Measurements from ENCODE around the gene ACSL1. TPM values are rescaled to one million over a fixed set of nuclear protein-coding genes. Genes with fewer than 3 reads are reported as not detected.

The ACSL1 gene
- total and polyA plus RNA-seq, 2 experiments from 2014 or later: 6.2 to 13.1 TPM

DNA sequence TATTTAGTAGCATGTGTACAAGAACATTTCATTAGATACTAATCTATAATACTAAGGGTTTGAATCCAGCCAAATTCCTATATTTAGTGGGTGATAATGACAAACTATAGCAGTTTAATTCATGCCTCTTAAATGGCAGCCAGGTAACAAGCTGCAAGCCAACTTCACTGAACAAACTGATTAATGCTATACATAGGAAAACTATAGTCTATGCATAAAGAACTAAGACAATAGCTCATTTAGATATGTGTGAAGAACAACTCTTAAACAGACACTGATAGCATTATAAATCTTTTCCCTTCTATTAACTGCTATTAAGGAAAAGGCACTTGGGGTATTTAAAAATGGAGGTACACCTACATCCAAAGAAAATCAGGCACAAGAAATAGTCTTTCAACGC, 19.1 kb downstream of the ACSL1 start (continued):
- TF ChIP-seq, protein P1, sequence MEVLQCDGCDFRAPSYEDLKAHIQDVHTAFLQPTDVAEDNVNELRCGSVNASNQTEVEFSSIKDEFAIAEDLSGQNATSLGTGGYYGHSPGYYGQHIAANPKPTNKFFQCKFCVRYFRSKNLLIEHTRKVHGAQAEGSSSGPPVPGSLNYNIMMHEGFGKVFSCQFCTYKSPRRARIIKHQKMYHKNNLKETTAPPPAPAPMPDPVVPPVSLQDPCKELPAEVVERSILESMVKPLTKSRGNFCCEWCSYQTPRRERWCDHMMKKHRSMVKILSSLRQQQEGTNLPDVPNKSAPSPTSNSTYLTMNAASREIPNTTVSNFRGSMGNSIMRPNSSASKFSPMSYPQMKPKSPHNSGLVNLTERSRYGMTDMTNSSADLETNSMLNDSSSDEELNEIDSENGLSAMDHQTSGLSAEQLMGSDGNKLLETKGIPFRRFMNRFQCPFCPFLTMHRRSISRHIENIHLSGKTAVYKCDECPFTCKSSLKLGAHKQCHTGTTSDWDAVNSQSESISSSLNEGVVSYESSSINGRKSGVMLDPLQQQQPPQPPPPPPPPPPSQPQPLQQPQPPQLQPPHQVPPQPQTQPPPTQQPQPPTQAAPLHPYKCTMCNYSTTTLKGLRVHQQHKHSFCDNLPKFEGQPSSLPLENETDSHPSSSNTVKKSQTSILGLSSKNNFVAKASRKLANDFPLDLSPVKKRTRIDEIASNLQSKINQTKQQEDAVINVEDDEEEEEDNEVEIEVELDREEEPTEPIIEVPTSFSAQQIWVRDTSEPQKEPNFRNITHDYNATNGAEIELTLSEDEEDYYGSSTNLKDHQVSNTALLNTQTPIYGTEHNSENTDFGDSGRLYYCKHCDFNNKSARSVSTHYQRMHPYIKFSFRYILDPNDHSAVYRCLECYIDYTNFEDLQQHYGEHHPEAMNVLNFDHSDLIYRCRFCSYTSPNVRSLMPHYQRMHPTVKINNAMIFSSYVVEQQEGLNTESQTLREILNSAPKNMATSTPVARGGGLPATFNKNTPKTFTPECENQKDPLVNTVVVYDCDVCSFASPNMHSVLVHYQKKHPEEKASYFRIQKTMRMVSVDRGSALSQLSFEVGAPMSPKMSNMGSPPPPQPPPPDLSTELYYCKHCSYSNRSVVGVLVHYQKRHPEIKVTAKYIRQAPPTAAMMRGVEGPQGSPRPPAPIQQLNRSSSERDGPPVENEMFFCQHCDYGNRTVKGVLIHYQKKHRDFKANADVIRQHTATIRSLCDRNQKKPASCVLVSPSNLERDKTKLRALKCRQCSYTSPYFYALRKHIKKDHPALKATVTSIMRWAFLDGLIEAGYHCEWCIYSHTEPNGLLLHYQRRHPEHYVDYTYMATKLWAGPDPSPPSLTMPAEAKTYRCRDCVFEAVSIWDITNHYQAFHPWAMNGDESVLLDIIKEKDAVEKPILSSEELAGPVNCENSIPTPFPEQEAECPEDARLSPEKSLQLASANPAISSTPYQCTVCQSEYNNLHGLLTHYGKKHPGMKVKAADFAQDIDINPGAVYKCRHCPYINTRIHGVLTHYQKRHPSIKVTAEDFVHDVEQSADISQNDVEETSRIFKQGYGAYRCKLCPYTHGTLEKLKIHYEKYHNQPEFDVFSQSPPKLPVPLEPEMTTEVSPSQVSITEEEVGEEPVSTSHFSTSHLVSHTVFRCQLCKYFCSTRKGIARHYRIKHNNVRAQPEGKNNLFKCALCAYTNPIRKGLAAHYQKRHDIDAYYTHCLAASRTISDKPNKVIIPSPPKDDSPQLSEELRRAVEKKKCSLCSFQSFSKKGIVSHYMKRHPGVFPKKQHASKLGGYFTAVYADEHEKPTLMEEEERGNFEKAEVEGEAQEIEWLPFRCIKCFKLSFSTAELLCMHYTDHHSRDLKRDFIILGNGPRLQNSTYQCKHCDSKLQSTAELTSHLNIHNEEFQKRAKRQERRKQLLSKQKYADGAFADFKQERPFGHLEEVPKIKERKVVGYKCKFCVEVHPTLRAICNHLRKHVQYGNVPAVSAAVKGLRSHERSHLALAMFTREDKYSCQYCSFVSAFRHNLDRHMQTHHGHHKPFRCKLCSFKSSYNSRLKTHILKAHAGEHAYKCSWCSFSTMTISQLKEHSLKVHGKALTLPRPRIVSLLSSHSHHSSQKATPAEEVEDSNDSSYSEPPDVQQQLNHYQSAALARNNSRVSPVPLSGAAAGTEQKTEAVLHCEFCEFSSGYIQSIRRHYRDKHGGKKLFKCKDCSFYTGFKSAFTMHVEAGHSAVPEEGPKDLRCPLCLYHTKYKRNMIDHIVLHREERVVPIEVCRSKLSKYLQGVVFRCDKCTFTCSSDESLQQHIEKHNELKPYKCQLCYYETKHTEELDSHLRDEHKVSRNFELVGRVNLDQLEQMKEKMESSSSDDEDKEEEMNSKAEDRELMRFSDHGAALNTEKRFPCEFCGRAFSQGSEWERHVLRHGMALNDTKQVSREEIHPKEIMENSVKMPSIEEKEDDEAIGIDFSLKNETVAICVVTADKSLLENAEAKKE (CRISPR knock-in tag; IDR thresholded peaks at IDR 0.05): no peak
- TF ChIP-seq EZH2phosphoT487 (IDR thresholded peaks at IDR 0.05; ENCODE audit: unreplicated experiment): no peak
- TF ChIP-seq, protein P2, sequence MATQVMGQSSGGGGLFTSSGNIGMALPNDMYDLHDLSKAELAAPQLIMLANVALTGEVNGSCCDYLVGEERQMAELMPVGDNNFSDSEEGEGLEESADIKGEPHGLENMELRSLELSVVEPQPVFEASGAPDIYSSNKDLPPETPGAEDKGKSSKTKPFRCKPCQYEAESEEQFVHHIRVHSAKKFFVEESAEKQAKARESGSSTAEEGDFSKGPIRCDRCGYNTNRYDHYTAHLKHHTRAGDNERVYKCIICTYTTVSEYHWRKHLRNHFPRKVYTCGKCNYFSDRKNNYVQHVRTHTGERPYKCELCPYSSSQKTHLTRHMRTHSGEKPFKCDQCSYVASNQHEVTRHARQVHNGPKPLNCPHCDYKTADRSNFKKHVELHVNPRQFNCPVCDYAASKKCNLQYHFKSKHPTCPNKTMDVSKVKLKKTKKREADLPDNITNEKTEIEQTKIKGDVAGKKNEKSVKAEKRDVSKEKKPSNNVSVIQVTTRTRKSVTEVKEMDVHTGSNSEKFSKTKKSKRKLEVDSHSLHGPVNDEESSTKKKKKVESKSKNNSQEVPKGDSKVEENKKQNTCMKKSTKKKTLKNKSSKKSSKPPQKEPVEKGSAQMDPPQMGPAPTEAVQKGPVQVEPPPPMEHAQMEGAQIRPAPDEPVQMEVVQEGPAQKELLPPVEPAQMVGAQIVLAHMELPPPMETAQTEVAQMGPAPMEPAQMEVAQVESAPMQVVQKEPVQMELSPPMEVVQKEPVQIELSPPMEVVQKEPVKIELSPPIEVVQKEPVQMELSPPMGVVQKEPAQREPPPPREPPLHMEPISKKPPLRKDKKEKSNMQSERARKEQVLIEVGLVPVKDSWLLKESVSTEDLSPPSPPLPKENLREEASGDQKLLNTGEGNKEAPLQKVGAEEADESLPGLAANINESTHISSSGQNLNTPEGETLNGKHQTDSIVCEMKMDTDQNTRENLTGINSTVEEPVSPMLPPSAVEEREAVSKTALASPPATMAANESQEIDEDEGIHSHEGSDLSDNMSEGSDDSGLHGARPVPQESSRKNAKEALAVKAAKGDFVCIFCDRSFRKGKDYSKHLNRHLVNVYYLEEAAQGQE (IDR thresholded peaks at IDR 0.05; ENCODE audit: unreplicated experiment): no peak

DNA sequence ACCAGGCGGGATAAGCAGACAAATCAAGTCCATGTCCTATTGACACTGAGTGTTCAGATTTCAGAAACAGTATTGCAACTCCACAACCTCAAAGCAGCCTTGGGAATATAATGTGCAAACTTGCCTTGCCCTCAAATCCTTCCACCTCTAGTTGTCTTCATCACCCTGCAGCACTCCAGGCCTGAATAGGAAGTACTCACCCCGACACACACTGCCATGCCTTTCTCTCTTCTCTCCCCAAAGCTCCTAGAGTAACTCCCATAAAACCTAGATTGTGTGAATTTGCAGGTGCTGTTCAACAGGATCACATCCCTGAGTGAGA, 19.6 kb downstream of the ACSL1 start:
- peaks cover 5% of the 10 kb centered on the region for H3K27me3 Mint-ChIP-seq (ENCODE audit: insufficient read depth, low read depth, poor library complexity)
- peak overlapping the region; percentile 63; the same call in 1 of the 2 replicates for H2AFZ ChIP-seq
- H3K4me2 ChIP-seq: no peak overlapping the region
- ATAC-seq: no peak
- no peaks in the 10 kb centered on the region for H3K9me2 ChIP-seq (ENCODE audit: insufficient read depth)
- H3K9me3 Mint-ChIP-seq: no peaks in the 10 kb centered on the region
- peaks cover 31% of the 10 kb centered on the region for H3K4me1 Mint-ChIP-seq
- DNase-seq (ENCODE audit: low spot score): no peak
- H3K36me3 ChIP-seq (ENCODE audit: insufficient read depth): no peaks in the 10 kb centered on the region
- no peak overlapping the region; the same call in 2 of the 3 replicates for H3K4me3 Mint-ChIP-seq
- no peaks in the 10 kb centered on the region for H3K36me3 Mint-ChIP-seq (ENCODE audit: low read depth)
- no peaks in the 10 kb centered on the region for H3K27me3 ChIP-seq (ENCODE audit: insufficient read depth)
- no peaks in the 10 kb centered on the region for H4K20me1 ChIP-seq (replicated peaks; ENCODE audit: insufficient read depth)
- no peak overlapping the region for H3K27ac ChIP-seq (ENCODE audit: low read depth)
- peaks cover 15% of the 10 kb centered on the region for H3K4me1 ChIP-seq (ENCODE audit: insufficient read depth)
- H3K4me3 ChIP-seq: no peak overlapping the region
- no peaks in the 10 kb centered on the region for H3K79me2 ChIP-seq (replicated peaks; ENCODE audit: insufficient read depth)
- no peaks in the 10 kb centered on the region for H3F3A ChIP-seq (replicated peaks; ENCODE audit: low read depth)
- H3K27ac Mint-ChIP-seq: no peak overlapping the region
- TF ChIP-seq ZNF331 (CRISPR knock-in tag; IDR thresholded peaks at IDR 0.05; ENCODE audit: low read depth): no peak
- TF ChIP-seq JUNB (IDR thresholded peaks at IDR 0.05; ENCODE audit: unreplicated experiment): no peak
- TF ChIP-seq, protein P3, sequence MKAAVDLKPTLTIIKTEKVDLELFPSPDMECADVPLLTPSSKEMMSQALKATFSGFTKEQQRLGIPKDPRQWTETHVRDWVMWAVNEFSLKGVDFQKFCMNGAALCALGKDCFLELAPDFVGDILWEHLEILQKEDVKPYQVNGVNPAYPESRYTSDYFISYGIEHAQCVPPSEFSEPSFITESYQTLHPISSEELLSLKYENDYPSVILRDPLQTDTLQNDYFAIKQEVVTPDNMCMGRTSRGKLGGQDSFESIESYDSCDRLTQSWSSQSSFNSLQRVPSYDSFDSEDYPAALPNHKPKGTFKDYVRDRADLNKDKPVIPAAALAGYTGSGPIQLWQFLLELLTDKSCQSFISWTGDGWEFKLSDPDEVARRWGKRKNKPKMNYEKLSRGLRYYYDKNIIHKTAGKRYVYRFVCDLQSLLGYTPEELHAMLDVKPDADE (IDR thresholded peaks at IDR 0.05): no peak
- TF ChIP-seq ZNF114 (CRISPR knock-in tag; IDR thresholded peaks at IDR 0.05): no peak

All from GM23338 (cell line).